GM21529 (cell line): ENCODE measurements around the gene NOS1.

ENCODE experiments used
- ATAC-seq: cut with Tn5 transposase; IDR thresholded peaks from one replicate; pipeline ENCODE4 v1.9.1; 2021; ENCODE audit not compliant: unreplicated experiment

The NOS1 gene

DNA sequence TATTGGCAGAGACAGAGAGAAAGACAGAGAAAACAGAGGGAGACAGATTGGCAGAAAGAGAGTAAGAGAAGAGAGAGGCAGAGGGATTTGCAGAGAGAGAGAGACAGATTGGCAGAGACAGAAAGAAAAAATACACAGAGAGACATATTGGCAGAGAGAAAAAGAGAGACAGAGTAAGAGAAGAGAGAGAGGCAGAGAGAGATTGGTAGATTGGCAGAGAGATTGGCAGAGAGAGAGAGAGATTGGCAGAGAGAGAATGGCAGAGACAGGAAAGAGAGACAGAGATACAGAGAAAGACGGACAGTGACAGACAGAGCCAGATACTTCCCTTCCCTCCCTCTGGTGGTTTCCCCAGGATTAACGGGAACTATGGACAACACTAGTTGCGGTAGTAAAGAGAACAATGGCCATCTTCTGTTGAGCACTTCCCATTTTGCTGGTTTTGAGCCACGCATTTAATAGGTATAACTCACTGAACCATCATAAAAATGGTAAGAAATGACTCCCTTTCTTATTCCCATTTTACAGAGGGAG is 2.6 kb upstream of the NOS1 start:
- ATAC-seq = no peak

DNA sequence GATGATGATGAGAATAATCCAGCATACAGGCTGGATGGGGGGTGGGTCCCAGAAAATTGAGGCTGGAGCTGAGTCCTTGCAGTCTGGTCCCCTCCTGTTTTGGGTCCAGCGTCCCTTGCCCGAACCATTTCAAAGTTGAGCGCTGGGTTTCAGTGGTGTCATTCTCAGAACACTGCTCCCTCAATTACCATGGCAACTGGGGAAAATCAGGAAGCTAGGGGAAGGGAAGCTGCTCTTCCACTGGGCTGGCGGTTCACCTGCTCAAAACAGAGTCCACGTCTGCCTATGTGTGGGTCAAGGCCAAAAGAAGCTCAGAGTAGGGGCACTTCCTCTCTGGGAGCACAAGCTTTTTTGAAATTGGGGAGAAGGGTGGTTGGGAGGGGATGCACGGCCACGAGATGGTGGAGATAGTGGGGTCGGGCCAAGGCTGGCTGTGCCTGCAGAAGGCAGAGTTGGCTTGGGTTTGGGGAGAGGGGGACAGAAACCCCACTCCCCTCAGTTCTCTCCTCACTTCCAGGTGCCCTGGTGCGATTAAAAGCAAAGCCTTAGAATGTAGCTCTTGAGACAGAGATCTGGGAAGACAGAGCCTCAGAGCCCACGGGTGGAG is 1.7 kb upstream of the NOS1 start:
- ATAC-seq = no peak

DNA sequence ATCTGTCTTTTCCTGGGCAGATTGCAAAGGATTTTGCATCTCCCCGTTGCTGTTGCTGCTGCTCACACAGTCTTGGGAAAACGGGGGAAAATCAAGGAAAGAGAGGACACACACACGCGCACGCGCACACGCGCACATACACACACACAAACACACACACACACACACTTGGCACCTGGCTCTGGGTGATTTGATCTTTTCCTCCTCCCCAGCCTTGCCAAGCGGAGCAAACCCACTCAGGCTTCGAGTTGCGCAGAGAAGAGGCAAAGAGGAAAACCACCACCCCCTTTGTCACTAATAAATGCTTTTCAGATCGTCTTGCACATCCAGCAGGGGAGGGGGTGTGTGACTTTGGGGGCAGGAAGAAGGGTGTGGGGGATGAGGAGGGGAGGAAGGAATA is 965 bp upstream of the NOS1 start:
- no peak for ATAC-seq

DNA sequence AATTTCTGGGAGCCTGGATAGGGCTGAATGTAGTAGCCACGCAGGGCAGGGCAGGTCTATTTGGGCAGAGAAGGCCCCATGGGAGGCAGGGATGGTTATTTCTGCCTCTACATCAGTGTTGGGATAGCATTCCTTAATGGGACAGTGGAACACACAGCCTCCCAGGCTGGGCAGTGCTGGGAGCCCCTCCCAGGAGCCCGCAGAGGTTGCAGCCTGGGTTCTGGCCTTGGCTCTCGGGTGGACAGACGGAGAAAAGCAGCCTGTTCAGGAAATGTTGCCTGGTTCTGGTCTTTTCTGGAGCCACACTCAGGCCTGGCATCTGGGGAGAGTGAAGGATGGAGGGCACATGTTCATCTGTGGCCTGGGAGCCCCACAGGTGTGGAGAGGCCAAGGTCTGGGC is 479 bp upstream of the NOS1 start:
- no peak for ATAC-seq

DNA sequence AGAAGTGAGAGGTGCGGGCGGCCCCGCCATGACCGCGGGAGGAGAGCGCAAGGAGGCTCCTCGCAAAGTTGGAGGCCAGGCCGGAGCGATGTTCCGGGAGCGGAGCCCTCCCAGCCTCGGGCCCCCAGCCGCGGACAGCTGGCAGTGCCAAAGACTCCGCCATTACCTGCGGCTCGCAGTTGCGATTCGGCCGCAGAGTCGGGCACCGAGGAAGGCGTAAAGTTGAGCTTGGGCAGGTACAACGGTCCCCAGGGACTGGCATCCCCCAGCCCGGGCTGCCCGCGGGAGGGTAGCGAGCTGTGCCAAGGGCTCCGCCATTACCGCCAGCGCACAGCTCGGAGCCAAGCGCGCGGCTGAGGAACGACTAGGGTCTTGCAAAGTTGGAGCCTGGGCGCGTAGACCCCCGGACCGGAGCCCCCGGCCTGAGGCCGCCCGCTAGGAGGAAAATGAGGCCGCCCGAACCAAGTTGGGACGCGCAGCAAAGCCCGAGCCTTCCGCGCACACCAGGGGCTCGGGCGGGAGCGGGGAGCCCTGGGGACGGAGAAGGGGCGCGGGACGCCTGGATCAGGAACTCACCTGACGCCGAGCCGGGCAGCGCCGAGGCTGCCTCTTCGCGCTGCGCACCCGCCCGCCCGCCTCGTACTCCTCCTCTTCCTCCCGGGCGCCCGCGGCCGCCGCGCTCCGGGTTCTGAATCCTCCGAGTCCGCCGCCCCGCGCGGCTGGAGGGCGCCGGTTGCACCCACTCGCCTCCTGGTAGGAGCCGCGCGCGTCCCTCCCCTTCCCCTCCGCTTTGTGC is 677 bp downstream of the NOS1 start:
- ATAC-seq = no peak

DNA sequence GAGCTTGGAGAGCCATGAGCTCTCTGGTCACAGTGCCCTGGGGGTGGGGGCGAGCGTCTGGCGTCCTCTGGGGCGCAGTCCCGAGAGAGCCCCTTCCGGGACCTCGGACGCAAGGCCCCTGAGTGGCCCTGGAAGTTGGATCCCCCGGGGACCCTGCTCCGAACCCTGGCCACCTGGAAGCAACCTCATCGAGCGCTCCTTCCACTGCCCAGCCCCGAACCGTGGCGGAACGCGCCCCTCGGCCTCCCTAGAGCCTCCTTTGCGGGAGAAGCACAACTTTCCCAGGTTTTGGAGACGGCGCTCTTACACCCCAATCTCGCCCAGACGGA is 1.2 kb downstream of the NOS1 start:
- ATAC-seq = no peak

DNA sequence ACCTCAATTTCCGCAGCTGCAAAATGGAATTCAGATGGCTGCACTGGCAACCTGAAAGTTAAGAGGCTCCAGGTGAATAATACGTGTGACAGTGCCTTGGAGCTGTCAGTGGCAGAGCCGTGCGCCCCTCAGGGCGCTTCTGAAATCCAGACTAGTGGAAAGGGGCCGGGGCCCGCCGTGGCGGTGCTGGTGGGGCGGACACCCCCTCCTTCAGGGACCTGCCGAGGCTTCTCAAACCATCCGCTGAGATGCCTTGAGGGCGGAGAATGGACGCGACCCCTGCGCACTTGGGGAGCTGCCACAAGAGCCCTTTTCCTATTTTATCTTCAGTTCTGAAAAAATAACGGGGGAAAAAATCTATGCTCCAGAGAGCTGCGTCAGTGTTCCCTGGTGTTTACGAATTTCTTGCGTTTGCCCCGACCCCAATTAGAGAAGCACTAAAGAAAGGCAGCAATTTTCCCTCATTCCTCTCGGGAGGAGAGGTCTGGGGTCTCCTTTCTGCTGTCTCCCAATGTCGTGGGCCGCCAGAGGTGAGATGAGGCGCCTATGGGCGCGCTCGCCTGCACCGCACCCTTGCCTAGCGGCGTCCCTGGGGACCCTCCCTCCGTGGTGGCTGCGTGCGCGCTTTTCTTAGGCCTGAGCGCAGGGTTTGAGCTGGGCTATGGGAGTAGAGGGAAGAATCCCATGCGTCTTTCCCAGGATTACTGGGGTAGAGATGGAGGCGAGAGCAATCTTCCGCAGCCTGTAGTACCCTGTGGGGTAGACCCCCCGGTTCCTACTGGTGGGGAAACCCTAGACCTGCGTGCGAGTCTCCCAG is 2.2 kb downstream of the NOS1 start:
- ATAC-seq = no peak

DNA sequence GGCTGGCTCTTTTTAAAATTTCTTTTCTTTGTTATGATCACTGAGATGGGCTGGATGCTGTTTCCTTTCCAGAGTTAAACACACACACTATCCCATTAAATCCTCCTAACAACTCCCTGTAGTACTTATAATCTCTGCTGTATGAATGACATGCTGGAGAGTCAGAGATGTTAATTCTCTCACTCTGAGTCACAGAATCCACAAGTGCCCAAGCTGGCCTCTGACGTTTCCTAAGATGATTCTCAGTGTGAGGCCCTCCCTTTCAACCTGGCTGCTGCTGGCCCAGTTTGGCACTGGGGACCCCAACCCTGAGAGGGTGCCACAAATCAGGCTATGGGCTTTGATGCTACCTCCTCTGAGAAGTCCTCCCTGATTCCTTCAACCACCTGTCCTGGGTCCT is 5.4 kb downstream of the NOS1 start:
- ATAC-seq = no peak

DNA sequence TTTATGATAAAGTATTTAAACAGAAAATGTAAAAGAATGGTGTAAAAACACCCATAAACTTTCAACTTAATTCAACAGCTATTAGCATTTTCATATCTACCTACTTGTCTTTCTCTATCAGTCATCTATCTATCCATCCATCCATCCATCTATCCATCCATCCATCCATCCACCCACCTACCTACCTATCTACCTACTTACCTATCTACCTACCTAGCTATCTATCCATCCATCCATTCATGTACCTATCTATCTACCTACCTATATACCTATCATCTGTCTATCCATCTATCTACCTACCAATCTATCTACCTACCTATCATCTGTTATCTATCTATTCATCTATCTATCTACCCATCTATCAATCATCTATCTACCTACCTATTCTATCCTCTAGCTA is 8.5 kb downstream of the NOS1 start:
- ATAC-seq = no peak

DNA sequence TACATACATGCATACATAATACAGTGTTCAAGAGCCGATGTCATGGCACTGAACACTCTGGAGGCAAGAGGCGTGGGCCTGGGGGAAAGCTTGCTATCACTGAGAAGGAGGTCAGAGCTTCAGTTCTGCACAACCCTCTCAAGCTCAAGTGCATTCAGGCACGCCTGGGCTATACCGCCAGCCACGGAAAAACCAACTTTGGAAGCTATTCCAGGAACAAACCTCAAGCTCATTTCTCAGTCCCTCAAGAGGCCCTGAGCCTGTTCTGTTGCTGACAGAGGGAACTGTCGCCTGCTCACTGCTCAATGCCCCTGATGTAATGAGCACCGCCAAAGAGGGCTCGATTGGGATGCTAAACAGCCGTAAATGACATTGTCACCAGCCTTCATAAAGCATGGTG is 9.2 kb downstream of the NOS1 start:
- ATAC-seq = no peak

DNA sequence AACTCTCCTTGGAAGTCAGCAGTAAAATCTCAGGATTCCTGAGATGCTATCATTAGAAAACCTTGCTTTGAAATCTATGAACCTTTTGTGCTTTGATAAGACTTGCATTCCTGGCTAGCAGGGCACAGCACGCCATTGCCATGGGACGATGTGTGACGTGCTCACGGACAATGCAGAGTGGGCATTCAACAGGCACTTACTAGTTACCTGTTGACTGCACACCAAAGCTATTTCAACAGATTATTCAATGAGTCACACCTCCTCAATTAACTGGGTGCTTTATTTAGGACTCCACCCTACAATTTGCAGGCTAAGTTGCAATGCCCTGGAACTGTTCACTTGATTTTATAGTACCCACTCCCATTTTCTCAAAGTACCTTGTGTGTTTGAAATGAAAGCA is 11.3 kb downstream of the NOS1 start:
- ATAC-seq = no peak

DNA sequence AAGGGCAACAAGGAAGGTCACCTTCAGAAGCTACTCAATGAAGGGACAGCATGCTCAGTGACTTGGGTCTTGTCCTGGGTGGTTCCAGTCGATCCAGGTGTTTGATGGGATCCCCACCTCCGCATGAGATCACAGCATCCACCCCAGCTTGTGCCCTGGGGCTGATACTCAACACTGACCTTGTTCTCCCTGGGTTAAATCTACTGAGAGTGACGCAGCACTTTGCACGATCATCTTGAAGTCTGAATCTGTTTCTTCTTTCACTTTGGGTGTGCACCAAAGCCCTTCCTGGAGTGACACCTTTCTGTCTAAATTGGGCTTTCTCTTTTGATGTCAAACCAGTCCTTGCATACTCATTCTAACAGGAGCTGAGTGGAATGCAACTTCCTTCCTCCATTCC is 13.8 kb downstream of the NOS1 start:
- no peak for ATAC-seq

DNA sequence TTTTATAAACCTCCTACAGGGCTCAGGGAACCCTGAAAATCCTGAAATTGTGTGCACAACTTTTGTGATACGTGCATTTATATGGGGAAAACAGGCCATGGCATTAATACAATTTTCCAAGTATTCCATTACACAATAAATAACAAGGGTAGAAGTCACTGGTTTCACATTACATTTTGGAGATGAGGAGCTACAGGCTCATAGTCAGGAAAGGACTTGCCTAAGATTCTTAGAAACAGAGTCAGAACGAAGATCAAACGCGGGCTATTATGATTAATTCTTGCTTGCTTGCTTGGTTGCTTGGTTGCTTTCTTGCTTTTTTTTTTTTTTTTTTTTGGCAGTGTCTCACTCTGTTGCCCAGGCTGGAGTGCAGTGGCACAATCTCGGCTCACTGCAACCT is 16.7 kb downstream of the NOS1 start:
- ATAC-seq = no peak

DNA sequence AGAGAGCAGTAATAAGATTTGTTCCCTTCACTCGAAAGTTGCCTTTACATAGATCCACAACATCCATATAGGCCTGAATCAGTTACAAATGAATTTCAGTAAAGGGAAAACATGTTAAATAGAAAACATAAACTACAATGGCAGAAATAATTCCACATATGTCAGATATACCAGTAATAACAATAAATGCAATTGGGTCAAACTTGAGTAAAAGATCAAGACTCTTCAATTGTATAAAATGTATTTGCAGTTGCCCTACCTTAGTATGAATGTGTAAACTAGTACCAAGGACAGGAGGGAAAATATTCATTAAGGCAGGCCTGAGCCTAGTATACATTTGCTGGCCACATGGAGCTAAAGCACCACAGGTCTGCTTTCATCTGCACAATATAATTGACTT is 17.6 kb downstream of the NOS1 start:
- ATAC-seq = no peak

DNA sequence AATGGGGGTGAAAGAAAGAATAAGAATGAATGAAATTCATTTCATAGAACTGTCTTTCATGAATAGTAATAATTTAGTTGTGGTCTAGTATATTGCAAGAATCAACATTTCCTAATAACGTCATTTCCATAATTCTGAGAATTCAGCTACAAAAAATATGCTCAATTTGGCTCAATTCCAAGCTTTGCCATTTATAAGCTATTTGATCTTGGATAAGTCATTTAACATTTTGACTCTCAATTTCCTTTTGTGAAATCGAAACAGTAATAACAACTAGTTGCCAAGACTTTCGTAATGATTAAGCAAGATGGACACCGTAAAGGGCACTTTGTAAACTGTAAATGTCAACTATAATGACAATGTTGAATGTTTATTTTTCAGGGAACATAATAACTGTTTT is 18.1 kb downstream of the NOS1 start:
- no peak for ATAC-seq

DNA sequence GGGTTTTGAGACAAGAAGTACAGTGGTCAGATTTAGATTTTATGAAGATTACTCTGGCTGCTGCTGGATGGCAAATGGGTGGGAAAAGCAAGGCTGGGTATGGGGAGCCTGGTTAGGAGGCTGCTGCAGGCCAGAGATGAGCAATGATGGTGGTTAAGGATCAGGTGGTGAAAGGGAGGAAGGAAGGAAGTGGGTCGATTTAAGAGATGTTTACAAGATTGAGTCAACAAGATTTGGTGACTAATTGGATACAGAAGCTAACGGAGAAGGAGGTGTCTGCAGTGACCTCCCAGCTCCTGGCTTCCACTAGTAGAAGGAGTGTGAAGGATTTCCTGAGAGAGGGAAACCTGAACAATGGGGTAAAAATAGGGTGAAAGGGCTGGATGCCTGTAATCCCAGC is 18.7 kb downstream of the NOS1 start:
- ATAC-seq = no peak

DNA sequence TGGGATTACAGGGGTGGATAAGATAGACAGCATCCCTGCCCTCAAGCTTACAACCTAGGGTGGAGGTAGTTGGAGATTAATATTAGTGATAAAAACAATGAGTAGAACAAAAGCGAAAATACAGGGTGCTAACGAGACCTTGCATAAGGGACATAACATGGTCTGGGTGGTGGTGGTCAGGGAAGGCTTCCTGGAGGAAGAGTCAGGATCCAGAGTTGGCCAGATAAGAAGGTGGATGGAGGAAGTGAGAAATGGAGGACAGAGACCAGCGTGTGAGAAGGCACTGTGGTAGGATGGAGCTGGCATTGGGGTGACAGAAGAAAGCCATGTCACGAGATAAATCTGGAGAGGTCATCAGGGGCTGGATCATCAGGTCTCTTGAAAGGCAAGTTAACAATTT is 19.2 kb downstream of the NOS1 start:
- ATAC-seq = no peak

DNA sequence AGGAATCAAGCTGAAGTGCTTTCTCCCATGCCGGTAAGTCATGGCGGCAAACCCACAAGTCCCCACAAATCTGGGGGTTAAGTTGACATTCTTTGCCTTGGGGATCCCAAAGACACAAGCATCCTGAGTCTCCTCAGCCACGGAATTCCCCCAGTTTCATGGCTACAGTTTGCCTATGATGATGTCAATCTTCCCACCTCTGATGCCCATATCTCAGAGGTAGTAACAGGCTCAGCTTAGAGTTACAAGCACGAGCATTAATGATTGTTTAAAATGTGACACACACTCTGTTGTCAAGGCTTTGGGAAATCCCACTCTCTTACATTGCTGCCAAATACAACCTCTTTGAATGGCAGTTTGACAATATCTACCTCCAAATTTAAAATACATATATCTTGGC is 22.3 kb downstream of the NOS1 start:
- ATAC-seq = no peak

DNA sequence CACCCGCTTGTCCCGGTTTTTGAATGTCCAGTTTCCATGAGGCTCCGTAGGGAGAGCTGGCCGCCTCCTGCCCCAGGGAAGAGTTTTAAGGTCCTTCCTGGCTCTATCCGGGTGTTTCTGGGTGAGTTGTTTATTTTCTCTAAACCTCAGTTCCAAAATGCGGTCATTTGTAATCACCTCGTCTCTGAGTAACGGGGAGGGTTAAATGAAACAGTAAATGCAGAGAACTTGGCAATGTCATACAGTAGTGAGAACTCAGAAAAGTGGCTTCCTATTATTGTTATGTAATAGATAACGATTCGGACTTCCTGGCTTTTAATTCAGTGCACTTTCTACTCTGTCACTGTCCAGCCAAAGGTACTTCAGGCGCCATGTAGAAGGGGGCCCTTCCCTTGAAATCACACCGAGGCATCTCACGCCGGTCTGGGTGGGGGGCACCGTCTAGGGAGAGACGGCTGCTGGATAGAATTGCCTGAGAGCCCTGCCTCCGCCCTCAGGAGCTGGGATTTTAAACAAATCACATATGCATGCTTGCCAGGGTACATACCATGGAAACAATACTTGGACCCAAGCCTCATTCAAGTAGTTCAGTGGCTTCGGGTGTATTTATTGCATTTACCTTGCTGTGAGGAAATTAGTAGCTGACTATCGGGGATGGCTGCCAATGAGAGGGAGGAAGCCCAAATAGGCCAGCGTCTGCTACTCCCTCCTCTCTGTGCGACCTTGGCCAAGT is 26.4 kb downstream of the NOS1 start:
- no peak for ATAC-seq

DNA sequence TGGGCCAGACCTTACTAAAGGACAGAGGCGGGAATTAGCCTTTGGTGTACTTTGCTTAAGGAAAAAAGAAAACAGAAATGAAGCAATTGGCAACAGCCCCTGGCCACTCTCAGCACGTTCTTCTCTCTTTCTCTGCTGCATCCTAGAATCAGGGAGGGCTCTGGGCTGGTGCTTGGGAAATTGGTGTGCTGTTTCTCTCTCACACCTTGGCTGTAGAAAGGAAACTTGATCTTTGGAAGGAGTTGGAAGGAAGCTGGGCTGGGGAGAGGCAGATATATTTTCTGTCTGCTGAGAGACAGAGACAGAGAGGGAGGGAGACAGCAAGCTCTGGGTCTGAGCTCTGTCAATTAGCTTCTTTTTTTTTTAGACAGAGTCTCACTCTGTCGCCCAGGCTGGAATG is 27.4 kb downstream of the NOS1 start:
- no peak for ATAC-seq

DNA sequence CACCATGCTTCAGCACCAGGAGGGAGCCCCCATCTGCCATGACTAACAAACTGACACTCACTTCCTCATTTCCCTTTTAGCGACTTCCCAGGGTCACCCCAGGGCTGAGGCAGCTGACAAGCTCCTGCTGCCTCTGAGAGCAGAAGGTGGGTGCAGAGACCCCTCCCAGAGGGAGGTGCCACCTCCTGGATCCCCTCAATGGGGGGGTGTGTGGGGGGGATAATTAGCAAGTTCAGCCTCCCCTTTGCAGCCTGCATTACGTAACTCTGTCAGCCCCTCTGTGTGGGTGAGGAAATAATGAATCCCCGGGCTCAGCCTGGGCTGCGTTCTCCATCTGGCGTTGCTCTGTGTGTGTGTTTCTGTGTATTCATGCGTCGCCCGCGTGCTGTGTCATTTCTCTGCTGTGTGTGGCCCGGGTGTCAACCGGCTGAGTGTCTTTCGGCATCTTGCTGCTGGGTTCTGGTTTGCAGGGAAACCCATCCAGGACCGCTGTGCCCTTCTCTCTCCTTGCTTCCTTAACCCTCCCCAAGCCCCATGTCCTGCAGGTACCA is 28.0 kb downstream of the NOS1 start:
- no peak for ATAC-seq
